Cardiac muscle cell (in vitro differentiated cells and primary cell): ENCODE results near the gene ACOX3. TPM values are rescaled to one million over a fixed set of nuclear protein-coding genes. Genes with fewer than 3 reads are reported as not detected.

Experiments used
- DNase-seq, 2 donors: peaks; one replicate each; pipeline versions ENCODE4 v3.0.0 to v3.0.0-alpha.2; 2010 to 2017; ENCODE audit warnings: low read depth in 1 of 2, low spot score in 1 of 2
- H3K27ac ChIP-seq: fragments of 200-600 bp; sonication (generic); 2 replicates; pipeline ENCODE4 v1.5.1; 2016
- H3K27me3 ChIP-seq: fragments of 200-600 bp; sonication (generic); 2 replicates; pipeline ENCODE4 v1.6.0; 2016; ENCODE audit warnings: control low read depth
- H3K36me3 ChIP-seq: fragments of 200-600 bp; sonication (generic); 2 replicates; pipeline ENCODE4 v1.5.1; 2016; ENCODE audit warnings: control low read depth
- H3K4me1 ChIP-seq: fragments of 200-600 bp; sonication (generic); 2 replicates; pipeline ENCODE4 v1.8.1; 2017; ENCODE audit warnings: low read depth, mild to moderate bottlenecking, mixed run types
- H3K4me3 ChIP-seq: fragments of 200-600 bp; sonication (generic); 2 replicates; pipeline ENCODE4 v1.5.1; 2016; ENCODE audit warnings: mild to moderate bottlenecking
- H3K9me3 ChIP-seq: fragments of 200-600 bp; sonication (generic); 2 replicates; pipeline ENCODE4 v1.5.1; 2017; ENCODE audit warnings: low read depth, mild to moderate bottlenecking, control low read depth
- polyA plus RNA-seq: library from polyadenylated mRNA; unstranded; fragments of >200 nt; fragmentation: Nextera tagmentation; extraction: Ambion mirVana; gene quantifications from 2 replicates; pipeline ENCODE4 v1.2.1, GENCODE V29; 2016
- total RNA-seq: library from RNA; depleted of rRNA; stranded (reverse); fragments of >200 nt; gene quantifications from 2 replicates; pipeline ENCODE4 v1.2.3, GENCODE V29; 2016
- TF ChIP-seq, protein P1 (sequence below): IDR thresholded peaks from 2 replicates; pipeline ENCODE4 v1.5.1; 2012; ENCODE audit warnings: low read depth, mild to moderate bottlenecking, low read length

Gene ACOX3
- total and polyA plus RNA-seq, 2 experiments from 2014 or later, result 19.1 to 38.7 TPM

GRCh38 chr4:8464381-8464780 lies 23.9 kb upstream of the ACOX3 start:
- Histone ChIP-seq H3K27me3 (no peaks in the 10 kb centered on the region), H3K9me3 (no peaks in the 10 kb centered on the region), H3K36me3 (peaks cover 15% of the 10 kb centered on the region), H3K4me1 (peaks cover 18% of the 10 kb centered on the region), H3K27ac (no peak overlapping the region), H3K4me3 (no peak overlapping the region)
- TF ChIP-seq, protein P1, sequence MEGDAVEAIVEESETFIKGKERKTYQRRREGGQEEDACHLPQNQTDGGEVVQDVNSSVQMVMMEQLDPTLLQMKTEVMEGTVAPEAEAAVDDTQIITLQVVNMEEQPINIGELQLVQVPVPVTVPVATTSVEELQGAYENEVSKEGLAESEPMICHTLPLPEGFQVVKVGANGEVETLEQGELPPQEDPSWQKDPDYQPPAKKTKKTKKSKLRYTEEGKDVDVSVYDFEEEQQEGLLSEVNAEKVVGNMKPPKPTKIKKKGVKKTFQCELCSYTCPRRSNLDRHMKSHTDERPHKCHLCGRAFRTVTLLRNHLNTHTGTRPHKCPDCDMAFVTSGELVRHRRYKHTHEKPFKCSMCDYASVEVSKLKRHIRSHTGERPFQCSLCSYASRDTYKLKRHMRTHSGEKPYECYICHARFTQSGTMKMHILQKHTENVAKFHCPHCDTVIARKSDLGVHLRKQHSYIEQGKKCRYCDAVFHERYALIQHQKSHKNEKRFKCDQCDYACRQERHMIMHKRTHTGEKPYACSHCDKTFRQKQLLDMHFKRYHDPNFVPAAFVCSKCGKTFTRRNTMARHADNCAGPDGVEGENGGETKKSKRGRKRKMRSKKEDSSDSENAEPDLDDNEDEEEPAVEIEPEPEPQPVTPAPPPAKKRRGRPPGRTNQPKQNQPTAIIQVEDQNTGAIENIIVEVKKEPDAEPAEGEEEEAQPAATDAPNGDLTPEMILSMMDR, result no peak
- no peak for DNase-seq

GRCh38 chr4:8463811-8464210 lies 23.3 kb upstream of the ACOX3 start:
- H3K4me3 ChIP-seq, result no peak overlapping the region
- no peaks in the 10 kb centered on the region for H3K9me3 ChIP-seq
- no peaks in the 10 kb centered on the region for H3K27me3 ChIP-seq
- H3K36me3 ChIP-seq, result peaks cover 19% of the 10 kb centered on the region
- H3K4me1 ChIP-seq, result peaks cover 18% of the 10 kb centered on the region
- H3K27ac ChIP-seq, result no peak overlapping the region
- DNase-seq, result no peak
- TF ChIP-seq, protein P1, result no peak

DNA sequence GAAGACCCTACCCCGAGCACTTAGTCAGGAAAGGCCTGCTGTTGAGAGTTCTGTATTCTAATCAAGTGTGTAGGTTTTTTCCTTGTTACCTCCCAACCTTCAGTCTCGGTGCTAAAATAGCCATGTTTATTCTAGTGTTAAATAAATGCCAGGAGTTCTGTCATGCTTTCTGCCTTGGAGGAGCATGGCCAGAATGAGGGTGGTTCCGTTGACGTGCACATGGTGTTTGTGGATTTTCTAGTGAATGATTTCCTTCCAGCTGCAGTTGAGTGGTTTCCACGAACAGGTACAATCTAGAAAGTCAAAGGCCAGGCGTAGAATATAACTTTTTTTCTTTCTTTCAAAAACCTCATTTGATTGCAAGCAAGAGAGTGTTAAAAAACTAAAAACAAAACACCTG lies 21.1 kb upstream of the ACOX3 start:
- H3K9me3 ChIP-seq, result no peaks in the 10 kb centered on the region
- H3K27ac ChIP-seq, result no peak overlapping the region
- peaks cover 18% of the 10 kb centered on the region for H3K4me1 ChIP-seq
- TF ChIP-seq, protein P1, result no peak
- no peaks in the 10 kb centered on the region for H3K27me3 ChIP-seq
- DNase-seq, result no peak
- H3K4me3 ChIP-seq, result no peak overlapping the region
- H3K36me3 ChIP-seq, result peaks cover 10% of the 10 kb centered on the region

- H3K36me3 ChIP-seq, result peaks cover 8% of the 10 kb centered on the region
These were observed 20.6 kb upstream of the ACOX3 start for GRCh38 chr4:8461086-8461485.

GRCh38 chr4:8459867-8460445 lies 19.4 kb upstream of the ACOX3 start:
- H3K27me3 ChIP-seq, result no peaks in the 10 kb centered on the region
- H3K9me3 ChIP-seq, result no peaks in the 10 kb centered on the region
- no peak overlapping the region for H3K27ac ChIP-seq
- DNase-seq, result no peak
- TF ChIP-seq, protein P1, result no peak
- H3K4me3 ChIP-seq, result no peak overlapping the region
- H3K36me3 ChIP-seq, result peaks cover 16% of the 10 kb centered on the region
- H3K4me1 ChIP-seq, result peaks cover 17% of the 10 kb centered on the region

More at GRCh38 chr4:8461086-8461485, 20.6 kb upstream of the ACOX3 start:
- Histone ChIP-seq H3K4me1 (peaks cover 18% of the 10 kb centered on the region), H3K27ac (no peak overlapping the region), H3K27me3 (no peaks in the 10 kb centered on the region), H3K9me3 (no peaks in the 10 kb centered on the region), H3K4me3 (no peak overlapping the region)
- DNase-seq, result no peak
- TF ChIP-seq, protein P1, result no peak
